ENCODE results near the gene HBG1.

Gene HBG1

GRCh38 chr11:5232176-5232575 lies 17.5 kb downstream of the HBG1 start:
- H3K4me3 ChIP-seq (ENCODE audit: low read length): no peak overlapping the region
- DNase-seq (ENCODE audit: low read depth, low spot score): no peak

GRCh38 chr11:5231111-5231510 lies 18.5 kb downstream of the HBG1 start:
- no peak for DNase-seq (ENCODE audit: low read depth, low spot score)
- H3K4me3 ChIP-seq (ENCODE audit: low read length): no peak overlapping the region

GRCh38 chr11:5230266-5230665 lies 19.4 kb downstream of the HBG1 start:
- H3K4me3 ChIP-seq (ENCODE audit: low read length): no peak overlapping the region
- DNase-seq (ENCODE audit: low read depth, low spot score): no peak

- no peak for DNase-seq (ENCODE audit: low read depth, low spot score)
- H3K4me3 ChIP-seq (ENCODE audit: low read length): no peak overlapping the region
Observed at GRCh38 chr11:5229796-5230195, 19.9 kb downstream of the HBG1 start.

- no peak overlapping the region for H3K4me3 ChIP-seq (ENCODE audit: low read length)
- no peak for DNase-seq (ENCODE audit: low read depth, low spot score)
Observed at GRCh38 chr11:5229356-5229755, 20.3 kb downstream of the HBG1 start.

- DNase-seq (ENCODE audit: low read depth, low spot score): no peak
- no peak overlapping the region for H3K4me3 ChIP-seq (ENCODE audit: low read length)
Observed at GRCh38 chr11:5228124-5228523, 21.5 kb downstream of the HBG1 start.

- no peak for DNase-seq (ENCODE audit: low read depth, low spot score)
- H3K4me3 ChIP-seq (ENCODE audit: low read length): no peak overlapping the region
Observed at GRCh38 chr11:5227681-5228080, 22.0 kb downstream of the HBG1 start.

GRCh38 chr11:5226732-5227310 lies 22.8 kb downstream of the HBG1 start, which contains the start of gene HBB:
Gene HBB, minus strand, starts transcription at chr11:5227071. Its CDS starts 50 bp downstream, at chr11:5227021.
- no peak within 1 kb of the TSS for H3K4me3 ChIP-seq (ENCODE audit: low read length)
- no peak for DNase-seq (ENCODE audit: low read depth, low spot score)

GRCh38 chr11:5225480-5225871 lies 24.2 kb downstream of the HBG1 start:
- DNase-seq (ENCODE audit: low read depth, low spot score): no peak
- H3K4me3 ChIP-seq (ENCODE audit: low read length): no peak overlapping the region

- no peak overlapping the region for H3K4me3 ChIP-seq (ENCODE audit: low read length)
- DNase-seq (ENCODE audit: low read depth, low spot score): no peak
Observed at GRCh38 chr11:5224538-5225479, 24.8 kb downstream of the HBG1 start.

- DNase-seq (ENCODE audit: low read depth, low spot score): no peak
- no peak overlapping the region for H3K4me3 ChIP-seq (ENCODE audit: low read length)
Observed at GRCh38 chr11:5223686-5224085, 26.0 kb downstream of the HBG1 start.

GRCh38 chr11:5223146-5223545 lies 26.5 kb downstream of the HBG1 start:
- no peak overlapping the region for H3K4me3 ChIP-seq (ENCODE audit: low read length)
- no peak for DNase-seq (ENCODE audit: low read depth, low spot score)

GRCh38 chr11:5210376-5210885 lies 39.2 kb downstream of the HBG1 start:
- no peak for DNase-seq (ENCODE audit: low read depth, low spot score)
- H3K4me3 ChIP-seq (ENCODE audit: low read length): no peak overlapping the region

- no peak for DNase-seq (ENCODE audit: low read depth, low spot score)
Observed at GRCh38 chr11:5204787-5205186, 44.9 kb downstream of the HBG1 start.

GRCh38 chr11:5203366-5203765 lies 46.3 kb downstream of the HBG1 start:
- no peak overlapping the region for H3K4me3 ChIP-seq (ENCODE audit: low read length)
- no peak for DNase-seq (ENCODE audit: low read depth, low spot score)

More at GRCh38 chr11:5204787-5205186, 44.9 kb downstream of the HBG1 start:
- no peak overlapping the region for H3K4me3 ChIP-seq (ENCODE audit: low read length)

- no peak within 1 kb of the TSS for H3K4me3 ChIP-seq (ENCODE audit: low read length)
- no peak for DNase-seq (ENCODE audit: low read depth, low spot score)
Observed at GRCh38 chr11:5200582-5200981, 49.1 kb downstream of the HBG1 start, which contains the start of gene OR51V1. Gene OR51V1, minus strand, starts transcription at chr11:5200682. Its CDS starts 0 bp downstream, at chr11:5200682.

GRCh38 chr11:5198285-5198684 lies 51.4 kb downstream of the HBG1 start:
- no peak overlapping the region for H3K4me3 ChIP-seq (ENCODE audit: low read length)
- no peak for DNase-seq (ENCODE audit: low read depth, low spot score)
